Cardiac muscle cell (in vitro differentiated cells and primary cell): ENCODE results near the gene P4HB. TPM values are rescaled to one million over a fixed set of nuclear protein-coding genes. Genes with fewer than 3 reads are reported as not detected.

ENCODE experiments used
- DNase-seq, 2 donors: peaks; one replicate each; pipeline versions ENCODE4 v3.0.0 to v3.0.0-alpha.2; 2010 to 2017; ENCODE audit warnings: low read depth in 1 of 2, low spot score in 1 of 2
- H3K27ac ChIP-seq: fragments of 200-600 bp; sonication (generic); 2 replicates; pipeline ENCODE4 v1.5.1; 2016
- H3K27me3 ChIP-seq: fragments of 200-600 bp; sonication (generic); 2 replicates; pipeline ENCODE4 v1.6.0; 2016; ENCODE audit warnings: control low read depth
- H3K36me3 ChIP-seq: fragments of 200-600 bp; sonication (generic); 2 replicates; pipeline ENCODE4 v1.5.1; 2016; ENCODE audit warnings: control low read depth
- H3K4me1 ChIP-seq: fragments of 200-600 bp; sonication (generic); 2 replicates; pipeline ENCODE4 v1.8.1; 2017; ENCODE audit warnings: low read depth, mild to moderate bottlenecking, mixed run types
- H3K4me3 ChIP-seq: fragments of 200-600 bp; sonication (generic); 2 replicates; pipeline ENCODE4 v1.5.1; 2016; ENCODE audit warnings: mild to moderate bottlenecking
- H3K9me3 ChIP-seq: fragments of 200-600 bp; sonication (generic); 2 replicates; pipeline ENCODE4 v1.5.1; 2017; ENCODE audit warnings: low read depth, mild to moderate bottlenecking, control low read depth
- polyA plus RNA-seq: library from polyadenylated mRNA; unstranded; fragments of >200 nt; fragmentation: Nextera tagmentation; extraction: Ambion mirVana; gene quantifications from 2 replicates; pipeline ENCODE4 v1.2.1, GENCODE V29; 2016
- total RNA-seq: library from RNA; depleted of rRNA; stranded (reverse); fragments of >200 nt; gene quantifications from 2 replicates; pipeline ENCODE4 v1.2.3, GENCODE V29; 2016
- TF ChIP-seq, protein P1 (sequence below): IDR thresholded peaks from 2 replicates; pipeline ENCODE4 v1.5.1; 2012; ENCODE audit warnings: low read depth, mild to moderate bottlenecking, low read length

The P4HB gene
- total and polyA plus RNA-seq, 2 experiments from 2014 or later: 597 to 972 TPM

DNA sequence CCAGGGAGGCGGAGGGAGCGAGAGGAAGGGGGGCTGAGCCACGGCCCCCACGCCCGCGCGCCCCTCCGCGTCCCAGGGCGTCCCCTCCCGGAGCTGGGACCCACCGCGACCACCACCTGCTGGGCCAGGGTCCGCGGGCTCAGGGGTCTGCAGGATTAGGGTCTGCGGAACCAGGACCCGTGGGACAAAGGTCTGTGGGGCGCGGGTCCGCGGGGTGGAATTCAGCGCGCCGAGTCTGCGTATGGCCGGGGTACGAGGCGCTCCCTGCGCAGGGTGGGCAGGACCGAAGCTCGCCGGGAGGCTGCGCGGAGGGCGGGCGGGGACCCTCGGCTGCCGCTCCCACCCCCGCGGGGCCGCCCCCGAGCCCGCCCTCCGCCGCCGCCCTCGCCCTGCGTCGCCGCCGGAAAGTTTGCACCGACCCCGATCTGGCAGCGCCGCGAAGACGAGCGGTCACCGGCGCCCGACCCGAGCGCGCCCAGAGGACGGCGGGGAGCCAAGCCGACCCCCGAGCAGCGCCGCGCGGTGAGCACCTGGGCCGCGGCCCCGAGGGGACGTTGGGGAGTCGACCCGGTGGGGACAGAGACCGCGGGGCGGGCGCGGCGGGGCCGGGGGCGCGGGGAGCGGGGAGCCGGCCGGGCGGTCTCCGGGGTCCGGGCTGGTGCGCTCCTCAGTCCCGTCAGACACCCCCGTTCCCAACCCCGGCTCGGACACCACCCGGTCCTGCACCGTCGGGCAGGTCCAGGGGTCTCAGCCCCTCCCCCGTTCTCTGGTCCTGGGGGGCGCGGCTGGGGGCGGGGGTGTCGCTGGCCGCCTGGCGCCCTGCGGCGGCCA, 56.4 kb downstream of the P4HB start, which contains the start of gene GCGR:
Gene GCGR, plus strand, starts transcription at position 423 of the 831 bp plus-strand sequence. CDS start 4,869 bp downstream, outside the sequence.
- Histone ChIP-seq H3K4me3 (peak within 1 kb of the TSS; percentile 26), H3K4me1 (no peaks in the 10 kb centered on the region), H3K9me3 (no peaks in the 10 kb centered on the region), H3K27me3 (peaks cover 93% of the 10 kb centered on the region), H3K36me3 (no peaks in the 10 kb centered on the region), H3K27ac (no peak within 1 kb of the TSS)
- peak in 1 of 2 donors; percentile 40 for DNase-seq
- TF ChIP-seq, protein P1, sequence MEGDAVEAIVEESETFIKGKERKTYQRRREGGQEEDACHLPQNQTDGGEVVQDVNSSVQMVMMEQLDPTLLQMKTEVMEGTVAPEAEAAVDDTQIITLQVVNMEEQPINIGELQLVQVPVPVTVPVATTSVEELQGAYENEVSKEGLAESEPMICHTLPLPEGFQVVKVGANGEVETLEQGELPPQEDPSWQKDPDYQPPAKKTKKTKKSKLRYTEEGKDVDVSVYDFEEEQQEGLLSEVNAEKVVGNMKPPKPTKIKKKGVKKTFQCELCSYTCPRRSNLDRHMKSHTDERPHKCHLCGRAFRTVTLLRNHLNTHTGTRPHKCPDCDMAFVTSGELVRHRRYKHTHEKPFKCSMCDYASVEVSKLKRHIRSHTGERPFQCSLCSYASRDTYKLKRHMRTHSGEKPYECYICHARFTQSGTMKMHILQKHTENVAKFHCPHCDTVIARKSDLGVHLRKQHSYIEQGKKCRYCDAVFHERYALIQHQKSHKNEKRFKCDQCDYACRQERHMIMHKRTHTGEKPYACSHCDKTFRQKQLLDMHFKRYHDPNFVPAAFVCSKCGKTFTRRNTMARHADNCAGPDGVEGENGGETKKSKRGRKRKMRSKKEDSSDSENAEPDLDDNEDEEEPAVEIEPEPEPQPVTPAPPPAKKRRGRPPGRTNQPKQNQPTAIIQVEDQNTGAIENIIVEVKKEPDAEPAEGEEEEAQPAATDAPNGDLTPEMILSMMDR: no peak

DNA sequence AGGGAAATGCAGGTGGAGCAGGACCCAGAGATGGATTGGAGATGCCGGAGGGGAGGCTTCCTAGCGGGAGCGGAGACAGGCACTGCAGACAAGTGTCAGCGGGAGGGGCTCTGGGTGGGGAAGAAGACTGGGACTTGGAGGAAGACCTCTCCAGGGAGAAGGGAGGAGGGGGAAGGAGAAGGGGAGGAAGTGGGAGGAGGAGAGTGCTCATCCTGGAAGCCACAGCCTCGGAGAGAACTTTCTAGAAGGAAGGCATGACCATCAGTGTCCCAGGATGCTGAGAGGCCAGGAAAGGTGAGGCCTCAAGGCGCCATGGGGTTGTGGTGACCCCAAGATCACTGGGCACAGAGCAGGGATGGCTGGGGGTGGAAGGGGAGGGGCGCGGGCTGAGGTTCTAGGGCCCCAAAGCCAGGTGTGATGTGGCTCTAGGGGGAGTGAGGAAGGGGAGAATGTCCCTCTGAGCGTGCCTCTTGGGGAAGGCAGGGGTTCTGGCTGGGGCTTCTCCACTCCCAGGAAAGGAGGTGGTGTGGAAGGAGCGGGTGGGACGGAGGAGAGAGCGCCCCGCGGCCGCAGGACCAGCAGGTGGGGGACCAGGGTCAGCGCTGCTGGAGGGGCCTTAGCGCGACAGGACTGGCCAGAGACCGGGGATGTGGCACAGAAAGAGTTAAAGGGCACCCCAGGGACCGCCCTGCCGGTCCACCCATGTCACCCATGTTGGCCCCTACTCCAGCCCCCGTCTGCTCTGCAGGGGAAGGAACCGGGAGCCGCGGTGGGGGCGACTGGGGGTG, 57.3 kb downstream of the P4HB start:
- no peak overlapping the region for H3K27ac ChIP-seq
- H3K36me3 ChIP-seq: no peaks in the 10 kb centered on the region
- DNase-seq: no peak
- H3K4me3 ChIP-seq: peak overlapping the region; percentile 26
- TF ChIP-seq, protein P1: no peak
- no peaks in the 10 kb centered on the region for H3K4me1 ChIP-seq
- peaks cover 86% of the 10 kb centered on the region for H3K27me3 ChIP-seq
- no peaks in the 10 kb centered on the region for H3K9me3 ChIP-seq

DNA sequence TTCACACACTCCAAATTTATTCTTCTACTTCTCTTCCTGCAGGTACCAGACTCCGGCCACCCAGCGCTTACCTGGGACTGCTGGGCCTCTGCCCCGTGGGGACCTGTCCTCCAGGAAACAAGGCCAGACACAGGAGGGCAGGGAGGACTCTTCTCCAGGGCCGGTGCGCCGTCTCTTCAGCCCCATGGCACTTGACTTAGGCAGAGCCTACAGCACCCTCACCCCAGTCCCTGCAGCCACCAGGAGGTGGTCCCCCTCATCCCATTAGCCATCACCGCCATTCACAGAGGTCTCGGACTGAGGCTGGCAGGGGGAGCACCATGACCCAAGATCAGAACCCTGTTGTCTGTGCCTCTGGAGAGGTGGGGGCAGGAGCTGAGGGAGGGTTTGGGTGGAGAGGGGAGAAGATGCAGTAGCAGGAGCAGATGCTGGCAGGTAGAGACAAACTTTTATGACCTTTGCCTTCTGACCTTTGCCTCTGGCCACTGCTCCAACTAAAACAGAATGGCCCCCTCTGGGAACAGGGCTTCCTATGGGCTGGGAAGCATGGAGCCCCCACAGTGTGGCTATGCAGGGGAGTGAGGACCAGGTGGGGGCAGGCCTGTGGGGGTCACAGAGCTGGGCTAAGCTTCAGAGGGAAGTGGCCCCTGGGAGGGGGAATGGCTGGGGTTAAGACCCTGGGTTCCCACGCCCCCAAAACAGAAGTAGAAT, 58.1 kb downstream of the P4HB start:
- no peak overlapping the region for H3K4me3 ChIP-seq
- TF ChIP-seq, protein P1: no peak
- no peak for DNase-seq

DNA sequence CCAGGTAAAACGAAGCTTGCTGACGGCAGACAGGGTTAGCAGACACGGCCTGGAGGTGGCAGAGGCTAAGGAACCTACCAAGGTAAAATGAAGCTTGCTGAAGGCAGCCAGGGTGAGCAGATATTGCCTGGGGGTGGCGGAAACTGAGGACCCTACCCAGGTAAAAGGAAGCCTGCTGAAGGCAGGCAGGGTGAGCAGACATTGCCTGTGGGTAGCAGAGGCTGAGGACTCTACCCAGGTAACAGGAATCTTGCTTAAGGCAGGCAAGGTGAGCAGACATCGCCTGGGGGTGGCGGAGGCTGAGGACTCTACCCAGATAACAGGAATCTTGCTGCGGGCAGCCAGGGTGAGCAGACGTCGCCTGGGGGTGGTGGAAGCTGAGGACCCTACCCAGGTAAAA, 59.0 kb downstream of the P4HB start:
- no peak for DNase-seq
- TF ChIP-seq, protein P1: no peak
- Histone ChIP-seq H3K36me3 (no peaks in the 10 kb centered on the region), H3K4me3 (no peak overlapping the region), H3K27ac (no peak overlapping the region), H3K4me1 (no peaks in the 10 kb centered on the region), H3K9me3 (no peaks in the 10 kb centered on the region), H3K27me3 (peaks cover 68% of the 10 kb centered on the region)

More for the DNA sequence above, 58.1 kb downstream of the P4HB start:
- H3K9me3 ChIP-seq: no peaks in the 10 kb centered on the region
- peaks cover 77% of the 10 kb centered on the region for H3K27me3 ChIP-seq
- no peaks in the 10 kb centered on the region for H3K36me3 ChIP-seq
- H3K4me1 ChIP-seq: no peaks in the 10 kb centered on the region
- H3K27ac ChIP-seq: no peak overlapping the region

DNA sequence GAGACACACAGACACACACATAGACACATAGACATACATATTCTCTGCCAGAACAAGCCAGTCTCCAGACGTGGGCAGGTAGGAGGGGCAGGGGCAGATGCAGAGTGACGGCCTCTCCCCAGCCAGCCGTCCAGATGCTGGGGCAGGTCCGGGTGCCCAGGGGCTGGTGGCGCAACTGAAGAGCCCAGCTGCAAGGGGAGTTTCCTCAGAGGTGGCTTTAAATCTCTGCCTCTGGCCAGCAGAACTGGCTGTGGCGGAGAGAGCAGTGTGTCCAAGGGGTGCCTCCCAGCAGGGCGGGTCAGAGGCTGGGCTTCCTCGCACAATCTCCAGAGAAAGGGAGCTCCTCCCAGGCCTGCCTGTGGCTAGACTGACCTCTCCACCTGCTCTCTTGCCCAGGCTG, 65.8 kb downstream of the P4HB start:
- H3K27me3 ChIP-seq: peaks cover under 1% of the 10 kb centered on the region
- H3K9me3 ChIP-seq: no peaks in the 10 kb centered on the region
- TF ChIP-seq, protein P1: no peak
- no peaks in the 10 kb centered on the region for H3K4me1 ChIP-seq
- no peaks in the 10 kb centered on the region for H3K36me3 ChIP-seq
- no peak overlapping the region for H3K4me3 ChIP-seq
- no peak overlapping the region for H3K27ac ChIP-seq
- DNase-seq: peak; percentile 20 to 42
